Caco-2 (cell line): Measurements from ENCODE around the gene ARHGAP42. TPM values are rescaled to one million over a fixed set of nuclear protein-coding genes. Genes with fewer than 3 reads are reported as not detected.

Experiments
- BruUV-seq: library from RNA; stranded (reverse); fragments of 400-500 nt; replicated peaks from 2 replicates; lab custom pipeline; 2021; lab: Mats Ljungman, UMichigan
- CTCF ChIA-PET: fragments of 300-600 bp; sonication (Branson Sonifier 250); formaldehyde crosslinking; loops from one replicate; lab custom pipeline; 2022; ENCODE audit warnings: antibody characterized with exemption; lab: Charles Lee
- POLR2A ChIA-PET: fragments of 300-600 bp; sonication (Branson Sonifier 250); formaldehyde crosslinking; loops from one replicate; lab custom pipeline; 2022; ENCODE audit warnings: antibody characterized with exemption; lab: Charles Lee
- DNase-seq, 2 experiments: peaks; one replicate each; pipeline versions ENCODE4 v3.0.0 to v3.0.0-alpha.2; 2020 to 2022
- H3K27me3 ChIP-seq: replicated peaks from 2 replicates; pipeline ENCODE4 v1.6.0; 2011; ENCODE audit warnings: low read length; ENCODE audit not compliant: control insufficient read depth, insufficient read depth
- H3K36me3 ChIP-seq: 2 replicates; pipeline ENCODE4 v1.5.1; 2011; ENCODE audit warnings: low read length; ENCODE audit not compliant: control insufficient read depth, insufficient read depth
- H3K4me1 ChIP-seq: fragments of 250-450 bp; sonication (Bioruptor Pico); 2 replicates; pipeline ENCODE4 v1.5.1; 2020; ENCODE audit warnings: mild to moderate bottlenecking
- H3K4me3 ChIP-seq: 2 replicates; pipeline ENCODE4 v1.5.1; 2011; ENCODE audit warnings: low read depth, mild to moderate bottlenecking, control low read depth, low read length
- H3K9me3 ChIP-seq: fragments of 250-450 bp; sonication (Bioruptor Pico); 2 replicates; pipeline ENCODE4 v1.5.1; 2020; ENCODE audit warnings: mild to moderate bottlenecking, moderate library complexity
- H3K27ac Mint-ChIP-seq: one replicate; pipeline ENCODE4 v1.8.0; 2022; ENCODE audit warnings: mixed read lengths; ENCODE audit not compliant: unreplicated experiment
- H3K27me3 Mint-ChIP-seq: one replicate; pipeline ENCODE4 v1.8.0; 2022; ENCODE audit warnings: mixed read lengths; ENCODE audit not compliant: insufficient read depth, unreplicated experiment
- H3K36me3 Mint-ChIP-seq: one replicate; pipeline ENCODE4 v1.8.0; 2022; ENCODE audit warnings: mild to moderate bottlenecking, mixed read lengths; ENCODE audit not compliant: insufficient read depth, unreplicated experiment
- H3K4me1 Mint-ChIP-seq: one replicate; pipeline ENCODE4 v1.8.0; 2022; ENCODE audit warnings: low read depth, mixed read lengths; ENCODE audit not compliant: unreplicated experiment
- H3K4me3 Mint-ChIP-seq: one replicate; pipeline ENCODE4 v1.8.0; 2022; ENCODE audit warnings: mild to moderate bottlenecking, moderate library complexity, mixed read lengths; ENCODE audit not compliant: unreplicated experiment
- H3K9me3 Mint-ChIP-seq: one replicate; pipeline ENCODE4 v1.8.0; 2022; ENCODE audit warnings: mixed read lengths; ENCODE audit not compliant: unreplicated experiment
- CTCF ChIP-seq, 2 experiments: fragments of 200-600 bp in 1 of 2; IDR thresholded peaks; 1 replicate in 1 of 2; 2 replicates in 1 of 2; pipeline versions ENCODE4 v1.5.1 to v1.8.0; 2011 to 2022; ENCODE audit warnings: antibody characterized with exemption in 1 of 2, control low read depth in 1 of 2, inconsistent platforms in 1 of 2, low read depth in 1 of 2, low read length in 1 of 2, mild to moderate bottlenecking in 1 of 2, moderate library complexity in 1 of 2; ENCODE audit not compliant: insufficient read depth in 1 of 2, severe bottlenecking in 1 of 2, unreplicated experiment in 1 of 2
- intact Hi-C: fragments of 100-400 bp; cut with micrococcal nuclease; formaldehyde crosslinking; loops from one replicate; pipeline ENCODE4 v1.10.0; 2022; ENCODE audit not compliant: unreplicated experiment
- total RNA-seq: library from RNA; stranded (reverse); gene quantifications from 2 replicates; pipeline ENCODE4 v1.2.3, GENCODE V29; 2022

Gene ARHGAP42
- total RNA-seq, 1 experiment from 2014 or later = 8.4 TPM

DNA sequence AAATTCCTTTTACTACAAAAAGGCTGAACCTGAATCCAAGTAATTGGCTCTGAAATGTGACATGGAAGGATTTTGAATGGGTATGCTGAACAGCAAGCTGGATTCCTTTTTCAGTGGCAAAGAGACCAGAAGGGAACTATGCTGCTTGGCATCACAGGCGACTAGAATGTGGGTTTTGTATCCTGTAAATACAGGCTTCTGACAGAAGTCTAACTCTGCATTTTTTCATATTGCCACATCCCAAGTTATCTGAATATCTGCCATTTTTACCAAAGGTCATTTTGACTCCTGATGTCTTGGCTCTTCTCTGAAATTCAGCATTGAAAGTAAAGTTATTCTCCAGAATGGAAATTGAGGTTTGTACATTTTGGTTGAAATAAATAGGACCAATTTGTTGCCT lies 145.7 kb downstream of the ARHGAP42 start:
- no peak overlapping the region for H3K4me3 Mint-ChIP-seq
- no peaks in the 10 kb centered on the region for H3K36me3 Mint-ChIP-seq
- ChIA-PET CTCF (interaction anchor here (1.4 kb wide), 1 partner anchor 145 kb away, joined by 7 read pairs; no protein-coding TSS in a partner anchor), POLR2A (no interaction called here)
- no TSS peak for BruUV-seq
- TF ChIP-seq CTCF (IDR thresholded peaks at IDR 0.05; ENCODE audit: insufficient read depth in 1 of 2, low read depth in 1 of 2, low read length in 1 of 2, severe bottlenecking in 1 of 2, unreplicated experiment in 1 of 2) = no peak
- H3K4me1 ChIP-seq = peaks cover 38% of the 10 kb centered on the region
- no peaks in the 10 kb centered on the region for H3K27me3 Mint-ChIP-seq
- no peak for DNase-seq
- H3K36me3 ChIP-seq = no peaks in the 10 kb centered on the region
- no peaks in the 10 kb centered on the region for H3K27me3 ChIP-seq
- no peak overlapping the region for H3K4me3 ChIP-seq
- H3K27ac Mint-ChIP-seq = no peak overlapping the region
- H3K4me1 Mint-ChIP-seq = peaks cover 32% of the 10 kb centered on the region
- intact Hi-C loops = loop anchor here (1.0 kb wide), 1 partner anchor 14 kb away; no protein-coding TSS in a partner anchor
- H3K9me3 ChIP-seq = no peaks in the 10 kb centered on the region
- no peaks in the 10 kb centered on the region for H3K9me3 Mint-ChIP-seq

DNA sequence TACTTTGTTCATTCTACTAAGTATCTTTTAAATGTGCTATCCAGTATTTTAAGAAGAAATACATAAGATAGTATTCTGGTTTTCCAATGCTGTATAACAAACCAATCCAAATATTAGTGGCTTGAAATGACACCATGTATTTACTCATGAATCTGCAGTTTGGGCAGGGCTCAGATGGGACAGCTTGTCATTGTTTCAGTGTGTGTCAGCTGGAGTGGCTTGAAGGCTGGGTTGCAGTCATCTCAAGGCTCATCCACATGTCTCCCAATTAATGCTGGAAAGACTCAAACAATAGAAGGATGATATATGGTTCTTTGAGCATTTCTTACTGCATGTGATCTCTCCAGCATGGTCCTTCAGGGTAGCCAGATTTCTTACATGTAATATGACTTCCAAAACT lies 146.2 kb downstream of the ARHGAP42 start:
- H3K9me3 Mint-ChIP-seq = no peaks in the 10 kb centered on the region
- peaks cover 27% of the 10 kb centered on the region for H3K4me1 Mint-ChIP-seq
- Histone ChIP-seq H3K4me1 (peaks cover 33% of the 10 kb centered on the region), H3K4me3 (no peak overlapping the region), H3K36me3 (no peaks in the 10 kb centered on the region), H3K9me3 (no peaks in the 10 kb centered on the region), H3K27me3 (no peaks in the 10 kb centered on the region)
- H3K27ac Mint-ChIP-seq = no peak overlapping the region
- intact Hi-C loops = loop anchor here (1.0 kb wide), 1 partner anchor 14 kb away; no protein-coding TSS in a partner anchor
- no peaks in the 10 kb centered on the region for H3K27me3 Mint-ChIP-seq
- no peaks in the 10 kb centered on the region for H3K36me3 Mint-ChIP-seq
- ChIA-PET POLR2A (no interaction called here), CTCF (no interaction called here)
- BruUV-seq = no TSS peak
- DNase-seq = no peak
- no peak overlapping the region for H3K4me3 Mint-ChIP-seq
- TF ChIP-seq CTCF (IDR thresholded peaks at IDR 0.05; ENCODE audit: insufficient read depth in 1 of 2, low read depth in 1 of 2, low read length in 1 of 2, severe bottlenecking in 1 of 2, unreplicated experiment in 1 of 2) = no peak

GRCh38 chr11:100835854-100836253 lies 148.8 kb downstream of the ARHGAP42 start:
- CTCF ChIA-PET = no interaction called here
- no peak overlapping the region for H3K27ac Mint-ChIP-seq
- POLR2A ChIA-PET = no interaction called here

More at GRCh38 chr11:100835854-100836253, 148.8 kb downstream of the ARHGAP42 start:
- Histone ChIP-seq H3K9me3 (no peaks in the 10 kb centered on the region), H3K36me3 (no peaks in the 10 kb centered on the region), H3K4me1 (peaks cover 26% of the 10 kb centered on the region), H3K27me3 (no peaks in the 10 kb centered on the region), H3K4me3 (no peak overlapping the region)
- H3K9me3 Mint-ChIP-seq = peaks cover 9% of the 10 kb centered on the region
- intact Hi-C loops = no loop called here
- no peak for DNase-seq
- no peak overlapping the region for H3K4me3 Mint-ChIP-seq
- no peaks in the 10 kb centered on the region for H3K36me3 Mint-ChIP-seq
- H3K4me1 Mint-ChIP-seq = peaks cover 20% of the 10 kb centered on the region
- no peaks in the 10 kb centered on the region for H3K27me3 Mint-ChIP-seq
- TF ChIP-seq CTCF (IDR thresholded peaks at IDR 0.05; ENCODE audit: insufficient read depth in 1 of 2, low read depth in 1 of 2, low read length in 1 of 2, severe bottlenecking in 1 of 2, unreplicated experiment in 1 of 2) = no peak
- no TSS peak for BruUV-seq
